ENCODE data around the gene HNRNPUL1.

HNRNPUL1 gene

GRCh38 chr19:41350735-41351338 is 86.7 kb downstream of the HNRNPUL1 start:
- Histone ChIP-seq H2AFZ (peak overlapping the region; percentile 73), H3K27ac (peak overlapping the region; percentile 19), H3K4me3 (ENCODE audit: low read depth, low read length) (peak overlapping the region; percentile 77), H3K4me1 (no peaks in the 10 kb centered on the region), H3K36me3 (ENCODE audit: control insufficient read depth, insufficient read depth, low read length) (no peaks in the 10 kb centered on the region), H3K79me2 (no peaks in the 10 kb centered on the region), H3K27me3 (ENCODE audit: control insufficient read depth, insufficient read depth, low read length) (no peaks in the 10 kb centered on the region), H3K4me2 (ENCODE audit: low read length) (peak overlapping the region; percentile 97), H3K9ac (no peak overlapping the region), H3K9me3 (ENCODE audit: control insufficient read depth, low read length) (no peaks in the 10 kb centered on the region)
- TF ChIP-seq, protein P1, sequence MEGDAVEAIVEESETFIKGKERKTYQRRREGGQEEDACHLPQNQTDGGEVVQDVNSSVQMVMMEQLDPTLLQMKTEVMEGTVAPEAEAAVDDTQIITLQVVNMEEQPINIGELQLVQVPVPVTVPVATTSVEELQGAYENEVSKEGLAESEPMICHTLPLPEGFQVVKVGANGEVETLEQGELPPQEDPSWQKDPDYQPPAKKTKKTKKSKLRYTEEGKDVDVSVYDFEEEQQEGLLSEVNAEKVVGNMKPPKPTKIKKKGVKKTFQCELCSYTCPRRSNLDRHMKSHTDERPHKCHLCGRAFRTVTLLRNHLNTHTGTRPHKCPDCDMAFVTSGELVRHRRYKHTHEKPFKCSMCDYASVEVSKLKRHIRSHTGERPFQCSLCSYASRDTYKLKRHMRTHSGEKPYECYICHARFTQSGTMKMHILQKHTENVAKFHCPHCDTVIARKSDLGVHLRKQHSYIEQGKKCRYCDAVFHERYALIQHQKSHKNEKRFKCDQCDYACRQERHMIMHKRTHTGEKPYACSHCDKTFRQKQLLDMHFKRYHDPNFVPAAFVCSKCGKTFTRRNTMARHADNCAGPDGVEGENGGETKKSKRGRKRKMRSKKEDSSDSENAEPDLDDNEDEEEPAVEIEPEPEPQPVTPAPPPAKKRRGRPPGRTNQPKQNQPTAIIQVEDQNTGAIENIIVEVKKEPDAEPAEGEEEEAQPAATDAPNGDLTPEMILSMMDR (IDR thresholded peaks at IDR 0.05) = no peak

- TF ChIP-seq, protein P1 (IDR thresholded peaks at IDR 0.05) = no peak
- no peaks in the 10 kb centered on the region for H3K27me3 ChIP-seq (ENCODE audit: control insufficient read depth, insufficient read depth, low read length)
- H3K79me2 ChIP-seq = no peaks in the 10 kb centered on the region
- H3K4me1 ChIP-seq = no peaks in the 10 kb centered on the region
- H3K9me3 ChIP-seq (ENCODE audit: control insufficient read depth, low read length) = no peaks in the 10 kb centered on the region
- peak overlapping the region; percentile 97 for H3K4me2 ChIP-seq (ENCODE audit: low read length)
- H3K36me3 ChIP-seq (ENCODE audit: control insufficient read depth, insufficient read depth, low read length) = no peaks in the 10 kb centered on the region
- H3K9ac ChIP-seq = no peak overlapping the region
- peak overlapping the region; percentile 77 for H3K4me3 ChIP-seq (ENCODE audit: low read depth, low read length)
- H3K27ac ChIP-seq = peak overlapping the region; percentile 19
- peak overlapping the region; percentile 73 for H2AFZ ChIP-seq
Measured at GRCh38 chr19:41351339-41352245, 87.4 kb downstream of the HNRNPUL1 start.

GRCh38 chr19:41352279-41352608 is 88.1 kb downstream of the HNRNPUL1 start:
- Histone ChIP-seq H3K4me3 (ENCODE audit: low read depth, low read length) (peak overlapping the region; percentile 77), H2AFZ (peak overlapping the region; percentile 73), H3K27ac (no peak overlapping the region), H3K4me2 (ENCODE audit: low read length) (peak overlapping the region; percentile 97), H3K9ac (no peak overlapping the region), H3K4me1 (no peaks in the 10 kb centered on the region), H3K9me3 (ENCODE audit: control insufficient read depth, low read length) (no peaks in the 10 kb centered on the region), H3K36me3 (ENCODE audit: control insufficient read depth, insufficient read depth, low read length) (no peaks in the 10 kb centered on the region), H3K27me3 (ENCODE audit: control insufficient read depth, insufficient read depth, low read length) (no peaks in the 10 kb centered on the region), H3K79me2 (no peaks in the 10 kb centered on the region)
- TF ChIP-seq, protein P1 (IDR thresholded peaks at IDR 0.05) = no peak

DNA sequence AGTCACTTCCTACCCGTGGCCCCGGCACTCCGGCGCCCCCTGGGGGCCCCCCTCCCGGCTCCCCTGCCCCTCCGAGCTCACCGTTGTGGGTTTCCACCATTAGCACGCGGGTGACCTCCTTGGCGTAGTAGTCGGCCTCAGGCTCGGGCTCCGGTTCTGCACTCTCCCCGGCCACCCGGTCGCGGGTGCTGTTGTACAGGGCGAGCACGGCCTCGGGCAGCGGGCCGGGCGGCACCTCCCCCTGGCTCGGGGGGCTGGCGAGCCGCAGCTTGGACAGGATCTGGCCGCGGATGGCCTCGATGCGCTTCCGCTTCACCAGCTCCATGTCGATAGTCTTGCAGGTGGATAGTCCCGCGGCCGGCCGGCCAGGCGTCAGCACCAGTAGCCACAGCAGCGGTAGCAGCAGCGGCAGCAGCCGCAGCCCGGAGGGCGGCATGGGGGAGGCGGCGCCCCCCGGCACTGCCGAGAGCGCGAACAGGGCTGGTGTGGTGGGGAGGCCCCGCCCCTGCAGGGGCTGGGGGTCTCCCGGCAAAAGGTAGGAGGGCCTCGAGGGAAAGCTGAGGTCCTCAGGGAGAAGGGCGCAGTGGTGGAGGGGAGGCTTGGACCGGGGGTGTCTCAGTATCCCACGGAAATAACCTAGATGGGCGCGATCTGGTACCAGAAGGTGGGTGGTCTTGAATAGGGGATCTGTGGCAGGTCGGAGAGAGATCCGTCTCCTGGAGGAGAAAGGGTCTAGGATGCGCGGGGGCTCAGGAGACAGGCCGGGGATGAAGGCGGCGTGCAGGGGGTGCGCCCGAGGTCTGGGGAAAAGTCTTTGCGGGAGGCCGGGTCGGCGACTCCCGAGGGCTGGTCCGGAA is 88.7 kb downstream of the HNRNPUL1 start:
- no peaks in the 10 kb centered on the region for H3K36me3 ChIP-seq (ENCODE audit: control insufficient read depth, insufficient read depth, low read length)
- H3K4me3 ChIP-seq (ENCODE audit: low read depth, low read length) = peak overlapping the region; percentile 77
- H3K27me3 ChIP-seq (ENCODE audit: control insufficient read depth, insufficient read depth, low read length) = no peaks in the 10 kb centered on the region
- peak overlapping the region; percentile 65 for H2AFZ ChIP-seq
- no peak overlapping the region for H3K9ac ChIP-seq
- H3K4me2 ChIP-seq (ENCODE audit: low read length) = peak overlapping the region; percentile 97
- no peaks in the 10 kb centered on the region for H3K79me2 ChIP-seq
- TF ChIP-seq, protein P1 (IDR thresholded peaks at IDR 0.05) = peak; percentile 47
- no peak overlapping the region for H3K27ac ChIP-seq
- H3K4me1 ChIP-seq = no peaks in the 10 kb centered on the region
- H3K9me3 ChIP-seq (ENCODE audit: control insufficient read depth, low read length) = no peaks in the 10 kb centered on the region
